Osteoblast (primary cell): Measurements from ENCODE around the gene CREB3. TPM values are rescaled to one million over a fixed set of nuclear protein-coding genes. Genes with fewer than 3 reads are reported as not detected.

Source experiments
- DNase-seq: peaks from one replicate; pipeline ENCODE4 v3.0.0; 2011; ENCODE audit warnings: low spot score, mixed read lengths; ENCODE audit not compliant: insufficient read length; ENCODE audit errors: missing footprints
- H2AFZ ChIP-seq: 2 replicates; pipeline ENCODE4 v1.6.0; 2011; ENCODE audit warnings: mild to moderate bottlenecking, low read length
- H3K27ac ChIP-seq: 2 replicates; pipeline ENCODE4 v1.5.1; 2011; ENCODE audit warnings: mild to moderate bottlenecking, low read depth, low read length, moderate library complexity
- H3K27me3 ChIP-seq: 2 replicates; pipeline ENCODE4 v1.6.0; 2012; ENCODE audit warnings: mild to moderate bottlenecking, control low read depth, inconsistent platforms, low read length, moderate library complexity; ENCODE audit not compliant: insufficient read depth
- H3K36me3 ChIP-seq: 2 replicates; pipeline ENCODE4 v1.5.1; 2011; ENCODE audit warnings: mild to moderate bottlenecking, low read length, control low read depth, moderate library complexity; ENCODE audit not compliant: insufficient read depth
- H3K4me1 ChIP-seq: 2 replicates; pipeline ENCODE4 v1.5.1; 2011; ENCODE audit warnings: mild to moderate bottlenecking, low read length, control low read depth, moderate library complexity; ENCODE audit not compliant: insufficient read depth
- H3K4me2 ChIP-seq: 2 replicates; pipeline ENCODE4 v1.6.0; 2011; ENCODE audit warnings: mild to moderate bottlenecking, low read length; ENCODE audit not compliant: insufficient read depth
- H3K4me3 ChIP-seq: fragments of 200-600 bp; sonication (generic); 3 replicates; pipeline ENCODE4 v1.5.1; 2012; ENCODE audit warnings: mild to moderate bottlenecking, low read length, inconsistent platforms; ENCODE audit not compliant: insufficient read depth
- H3K79me2 ChIP-seq: 2 replicates; pipeline ENCODE4 v1.6.0; 2012; ENCODE audit warnings: mild to moderate bottlenecking, low read length, control low read depth, inconsistent platforms; ENCODE audit not compliant: insufficient read depth
- H3K9me3 ChIP-seq: 2 replicates; pipeline ENCODE4 v1.5.1; 2011; ENCODE audit warnings: low read depth, low read length, control low read depth
- H4K20me1 ChIP-seq: 2 replicates; pipeline ENCODE4 v1.6.0; 2012; ENCODE audit warnings: mild to moderate bottlenecking, low read length, control low read depth; ENCODE audit not compliant: insufficient read depth
- total RNA-seq: library from RNA; depleted of rRNA; stranded (reverse); fragments of >200 nt; gene quantifications from 2 replicates; pipeline ENCODE4 v1.2.3, GENCODE V29; 2012
- TF ChIP-seq, protein P1 (sequence below): IDR thresholded peaks from 2 replicates; pipeline ENCODE4 v1.5.1; 2011; ENCODE audit warnings: mild to moderate bottlenecking, low read depth, low read length, moderate library complexity; ENCODE audit errors: extremely low read depth

Gene CREB3
- total RNA-seq, 1 donor: 64.8 TPM

DNA sequence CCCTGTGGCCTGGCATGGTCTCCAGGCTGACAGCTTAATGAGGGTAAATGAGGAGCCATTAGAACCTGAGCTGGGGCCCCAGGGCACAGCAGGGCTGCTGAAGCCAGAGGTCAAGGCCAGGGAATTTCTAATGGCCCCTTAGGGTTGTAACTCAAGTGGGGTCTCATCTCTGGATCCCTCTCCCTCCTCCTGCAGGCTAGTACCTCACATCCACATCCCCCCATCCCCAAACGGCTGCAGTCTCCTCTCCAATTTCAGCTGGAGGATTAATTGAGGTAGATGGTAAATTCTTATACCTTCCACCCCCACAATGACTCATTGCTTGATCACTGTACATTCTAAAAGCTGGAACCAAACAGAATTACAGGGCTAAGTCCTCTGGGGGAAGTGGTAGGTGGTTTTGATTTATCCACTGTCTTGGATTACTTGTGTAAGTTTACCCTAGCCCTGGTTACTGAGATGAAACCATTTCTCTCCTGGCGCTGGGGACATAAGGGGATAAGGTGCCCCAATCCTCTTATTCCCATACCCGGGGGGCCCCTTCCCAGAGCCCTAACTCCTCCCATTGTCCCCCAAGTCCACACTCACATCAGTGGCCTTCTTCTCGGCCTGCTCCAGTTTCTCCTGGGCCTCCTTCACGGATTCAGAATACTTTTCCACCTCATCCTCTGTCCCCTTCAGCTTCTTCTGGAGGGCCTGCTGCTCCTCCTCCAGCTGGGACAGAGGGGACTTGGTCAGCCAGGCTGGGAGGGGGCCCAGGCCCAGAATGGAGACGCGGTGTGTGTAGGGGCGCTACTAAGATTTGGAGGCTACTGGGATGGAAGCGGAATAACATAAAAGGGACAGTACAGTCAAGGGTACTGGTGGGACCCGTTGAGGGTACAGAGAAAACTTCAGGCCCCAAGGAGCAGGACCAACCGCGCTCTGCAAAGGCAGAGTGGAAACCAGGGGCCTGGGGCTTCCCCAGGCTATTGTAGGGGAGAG, 43.6 kb upstream of the CREB3 start:
- Histone ChIP-seq H4K20me1 (peaks cover 59% of the 10 kb centered on the region), H3K36me3 (peaks cover 48% of the 10 kb centered on the region), H3K27me3 (no peaks in the 10 kb centered on the region), H3K9me3 (no peaks in the 10 kb centered on the region), H3K4me1 (peaks cover 48% of the 10 kb centered on the region), H3K27ac (peak overlapping the region; percentile 83), H3K4me3 (peak overlapping the region; percentile 93), H3K79me2 (peaks cover 52% of the 10 kb centered on the region), H3K4me2 (peak overlapping the region; percentile 100), H2AFZ (no peak overlapping the region)
- TF ChIP-seq, protein P1, sequence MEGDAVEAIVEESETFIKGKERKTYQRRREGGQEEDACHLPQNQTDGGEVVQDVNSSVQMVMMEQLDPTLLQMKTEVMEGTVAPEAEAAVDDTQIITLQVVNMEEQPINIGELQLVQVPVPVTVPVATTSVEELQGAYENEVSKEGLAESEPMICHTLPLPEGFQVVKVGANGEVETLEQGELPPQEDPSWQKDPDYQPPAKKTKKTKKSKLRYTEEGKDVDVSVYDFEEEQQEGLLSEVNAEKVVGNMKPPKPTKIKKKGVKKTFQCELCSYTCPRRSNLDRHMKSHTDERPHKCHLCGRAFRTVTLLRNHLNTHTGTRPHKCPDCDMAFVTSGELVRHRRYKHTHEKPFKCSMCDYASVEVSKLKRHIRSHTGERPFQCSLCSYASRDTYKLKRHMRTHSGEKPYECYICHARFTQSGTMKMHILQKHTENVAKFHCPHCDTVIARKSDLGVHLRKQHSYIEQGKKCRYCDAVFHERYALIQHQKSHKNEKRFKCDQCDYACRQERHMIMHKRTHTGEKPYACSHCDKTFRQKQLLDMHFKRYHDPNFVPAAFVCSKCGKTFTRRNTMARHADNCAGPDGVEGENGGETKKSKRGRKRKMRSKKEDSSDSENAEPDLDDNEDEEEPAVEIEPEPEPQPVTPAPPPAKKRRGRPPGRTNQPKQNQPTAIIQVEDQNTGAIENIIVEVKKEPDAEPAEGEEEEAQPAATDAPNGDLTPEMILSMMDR: no peak
- peak; percentile 94 for DNase-seq

DNA sequence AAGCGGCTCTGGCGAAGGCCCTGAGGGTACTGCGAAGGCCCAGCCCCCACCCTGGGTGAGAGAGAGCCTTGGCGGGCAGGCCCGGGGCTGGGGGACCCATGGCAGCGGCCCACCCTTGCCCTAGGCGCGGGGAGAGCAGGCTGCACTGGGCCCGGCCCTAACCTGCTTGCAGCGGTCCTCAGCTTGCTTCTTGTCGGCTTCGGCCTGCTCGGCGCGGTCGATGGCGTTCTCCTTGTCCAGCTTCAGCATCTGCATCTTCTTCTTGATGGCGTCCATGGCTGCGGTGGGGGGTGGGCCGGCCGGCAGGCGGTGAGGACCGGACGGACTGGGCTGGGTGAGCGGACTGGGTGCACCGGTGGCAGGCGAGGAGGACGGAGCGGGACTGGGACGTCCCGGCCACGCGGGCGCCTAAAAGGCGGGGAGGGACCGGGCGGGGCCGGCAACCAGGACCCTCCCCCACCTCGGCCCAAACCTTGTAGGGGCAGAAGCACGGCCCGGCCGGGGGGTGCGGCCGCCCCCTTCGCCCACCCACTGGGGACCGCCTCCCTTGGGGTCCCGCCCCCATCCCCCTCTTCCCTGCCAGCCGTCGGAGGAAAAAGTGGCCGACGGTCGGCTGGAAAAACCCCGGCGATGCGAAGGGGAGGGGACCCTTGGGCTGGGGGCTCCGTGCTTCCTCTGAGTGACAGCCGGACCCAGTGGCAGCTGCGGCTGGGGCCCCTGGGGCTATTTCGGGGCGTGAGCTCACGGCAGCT, 42.7 kb upstream of the CREB3 start, which contains the start of gene TPM2:
TSS of gene TPM2 (minus strand) at position 384 of the 752 bp plus-strand sequence. CDS start at position 276, 108 bp downstream.
- Histone ChIP-seq H2AFZ (no peak within 1 kb of the TSS), H3K4me3 (peak within 1 kb of the TSS; percentile 93), H3K36me3 (peaks cover 39% of the 10 kb centered on the region), H3K27me3 (no peaks in the 10 kb centered on the region), H3K79me2 (peaks cover 49% of the 10 kb centered on the region), H3K4me2 (peak within 1 kb of the TSS; percentile 100), H3K4me1 (peaks cover 40% of the 10 kb centered on the region), H3K27ac (peak within 1 kb of the TSS; percentile 87), H4K20me1 (peaks cover 50% of the 10 kb centered on the region), H3K9me3 (no peaks in the 10 kb centered on the region)
- DNase-seq: peak; percentile 96
- TF ChIP-seq, protein P1: no peak

DNA sequence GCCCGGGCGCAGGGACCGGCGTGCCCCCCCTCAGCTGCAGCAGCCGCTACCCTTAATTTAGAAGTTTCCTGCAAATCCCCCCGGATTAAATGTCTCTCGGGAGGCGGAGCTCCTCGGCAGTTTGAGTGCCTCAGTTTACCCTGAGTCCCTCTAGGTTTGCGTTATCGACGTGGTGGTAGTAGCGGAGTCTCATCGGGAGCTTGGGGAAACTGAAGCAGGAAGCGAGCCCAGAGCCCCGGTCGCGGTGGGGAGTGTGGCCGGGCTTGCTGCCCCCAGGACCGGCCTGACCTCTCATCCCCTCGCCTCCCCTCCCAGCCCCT, 42.2 kb upstream of the CREB3 start:
- H3K27ac ChIP-seq: peak overlapping the region; percentile 74
- H3K79me2 ChIP-seq: peaks cover 43% of the 10 kb centered on the region
- H2AFZ ChIP-seq: no peak overlapping the region
- peaks cover 45% of the 10 kb centered on the region for H4K20me1 ChIP-seq
- DNase-seq: peak; percentile 91
- peak overlapping the region; percentile 93 for H3K4me3 ChIP-seq
- H3K27me3 ChIP-seq: no peaks in the 10 kb centered on the region
- peak overlapping the region; percentile 100 for H3K4me2 ChIP-seq
- H3K4me1 ChIP-seq: peaks cover 39% of the 10 kb centered on the region
- TF ChIP-seq, protein P1: no peak
- H3K36me3 ChIP-seq: peaks cover 34% of the 10 kb centered on the region
- H3K9me3 ChIP-seq: no peaks in the 10 kb centered on the region
